CD4-positive, alpha-beta T cell treated with Interleukin-4 for 4 hours (primary cell): ENCODE data around the gene BICD2.
A peak's percentile ranks its signal among the peaks of the same experiment; 100 is the strongest.
"Not testable (repeated sequence)": the region's sequence is repeated elsewhere in the genome, so short reads cannot be mapped to it uniquely, and the experiment has no call there.

ENCODE experiments used
- DNase-seq: peaks from one replicate; pipeline ENCODE4 v3.0.0-alpha.2; 2020

The BICD2 gene

GRCh38 chr9:92769990-92770359 is 5.3 kb upstream of the BICD2 start:
- DNase-seq, result no peak

GRCh38 chr9:92769286-92769685 is 4.7 kb upstream of the BICD2 start:
- no peak for DNase-seq

GRCh38 chr9:92768816-92769215 is 4.2 kb upstream of the BICD2 start:
- DNase-seq, result not testable (repeated sequence)

GRCh38 chr9:92767066-92768054 is 2.7 kb upstream of the BICD2 start:
- no peak for DNase-seq

GRCh38 chr9:92764988-92765936 is 629 bp upstream of the BICD2 start:
- peak; percentile 99 for DNase-seq

GRCh38 chr9:92763721-92764380 is 782 bp downstream of the BICD2 start:
- no peak for DNase-seq

GRCh38 chr9:92762781-92763708 is 1.6 kb downstream of the BICD2 start:
- DNase-seq, result no peak

- DNase-seq, result no peak
Measured at GRCh38 chr9:92762196-92762595, 2.4 kb downstream of the BICD2 start.

GRCh38 chr9:92761686-92762085 is 2.9 kb downstream of the BICD2 start:
- no peak for DNase-seq

- DNase-seq, result no peak
Measured at GRCh38 chr9:92760494-92760893, 4.1 kb downstream of the BICD2 start.

GRCh38 chr9:92760070-92760469 is 4.6 kb downstream of the BICD2 start:
- DNase-seq, result no peak

- no peak for DNase-seq
Measured at GRCh38 chr9:92759446-92759845, 5.2 kb downstream of the BICD2 start.

GRCh38 chr9:92756792-92757191 is 7.8 kb downstream of the BICD2 start:
- DNase-seq, result no peak

- no peak for DNase-seq
Measured at GRCh38 chr9:92754091-92754745, 10.4 kb downstream of the BICD2 start.

GRCh38 chr9:92752812-92753404 is 11.7 kb downstream of the BICD2 start:
- DNase-seq, result no peak

- no peak for DNase-seq
Measured at GRCh38 chr9:92749934-92750315, 14.7 kb downstream of the BICD2 start.

GRCh38 chr9:92749071-92749933 is 15.3 kb downstream of the BICD2 start:
- no peak for DNase-seq

- DNase-seq, result no peak
Measured at GRCh38 chr9:92748233-92748497, 16.5 kb downstream of the BICD2 start.

- DNase-seq, result no peak
Measured at GRCh38 chr9:92747459-92748232, 17.0 kb downstream of the BICD2 start.
